ENCODE results near the gene SNAPC1. TPM values are rescaled to one million over a fixed set of nuclear protein-coding genes. Genes with fewer than 3 reads are reported as not detected.

Gene SNAPC1
- total RNA-seq, 2 experiments from 2014 or later = 4.8 to 5.0 TPM

DNA sequence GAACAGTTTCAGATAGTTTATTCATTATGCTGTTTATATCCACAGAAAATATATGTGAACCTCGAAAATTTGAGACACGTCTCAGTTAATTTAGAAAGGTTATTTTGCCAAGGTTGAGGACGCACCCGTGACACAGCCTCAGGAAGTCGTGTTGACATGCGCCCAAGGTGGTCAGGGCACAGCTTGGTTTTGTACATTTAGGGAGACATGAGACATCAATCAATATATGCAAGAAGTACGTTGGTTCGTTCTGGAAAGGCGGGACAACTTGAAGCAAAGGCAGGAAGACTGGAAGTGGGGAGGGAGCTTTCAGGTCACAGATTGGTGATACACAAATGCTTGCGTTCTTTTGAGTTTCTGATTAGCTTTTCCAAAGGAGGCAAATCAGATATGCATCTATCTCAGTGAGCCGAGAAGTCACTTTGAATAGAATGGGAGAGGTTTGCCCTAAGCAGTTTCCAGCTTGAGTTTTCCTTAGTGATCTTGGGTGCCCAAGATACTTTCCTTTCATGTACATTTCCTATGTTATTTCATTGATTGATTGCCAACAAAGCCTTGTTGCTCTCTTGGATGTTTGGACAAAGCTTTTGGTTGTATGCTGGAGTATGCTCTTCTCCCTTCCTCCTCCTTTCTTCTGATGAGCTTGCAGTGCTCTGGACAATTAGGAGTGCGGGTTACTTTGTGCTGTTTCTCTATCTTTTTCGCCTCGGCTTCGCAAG lies 3.2 kb downstream of the SNAPC1 start:
- H3K27me3 Mint-ChIP-seq = no peaks in the 10 kb centered on the region
- H3K4me3 Mint-ChIP-seq = peak overlapping the region; percentile 9
- ChIA-PET POLR2A (interaction anchor here (1.5 kb wide), 1 partner anchor 485 kb away, joined by 3 read pairs; no protein-coding TSS in a partner anchor), CTCF (no interaction called here)
- Histone ChIP-seq H3K4me1 (ENCODE audit: insufficient read depth, low read length) (peaks cover 23% of the 10 kb centered on the region), H3K27ac (ENCODE audit: low read depth in 1 of 2, low read length in 2 of 2) (no peak overlapping the region), H3K36me3 (ENCODE audit: insufficient read depth, low read length) (peaks cover 8% of the 10 kb centered on the region), H3K9me3 (ENCODE audit: control insufficient read depth in 1 of 2, insufficient read depth in 1 of 2, low read length in 2 of 2) (no peaks in the 10 kb centered on the region), H3K4me3 (ENCODE audit: low read length) (no peak overlapping the region), H3K27me3 (ENCODE audit: control insufficient read depth in 1 of 2, insufficient read depth in 2 of 2, low read length in 2 of 2) (no peaks in the 10 kb centered on the region)
- DNase-seq = no peak
- no peaks in the 10 kb centered on the region for H3K9me3 Mint-ChIP-seq
- no peak overlapping the region for H3K27ac Mint-ChIP-seq
- no peak for TF ChIP-seq CTCF (IDR thresholded peaks at IDR 0.05)
- H3K36me3 Mint-ChIP-seq (ENCODE audit: low read depth) = peaks cover 49% of the 10 kb centered on the region
- ATAC-seq (ENCODE audit: poor library complexity) = no peak
- H3K4me1 Mint-ChIP-seq (ENCODE audit: low read depth) = peaks cover 54% of the 10 kb centered on the region
- intact Hi-C loops (cut with DNase I, micrococcal nuclease) = no loop called here

DNA sequence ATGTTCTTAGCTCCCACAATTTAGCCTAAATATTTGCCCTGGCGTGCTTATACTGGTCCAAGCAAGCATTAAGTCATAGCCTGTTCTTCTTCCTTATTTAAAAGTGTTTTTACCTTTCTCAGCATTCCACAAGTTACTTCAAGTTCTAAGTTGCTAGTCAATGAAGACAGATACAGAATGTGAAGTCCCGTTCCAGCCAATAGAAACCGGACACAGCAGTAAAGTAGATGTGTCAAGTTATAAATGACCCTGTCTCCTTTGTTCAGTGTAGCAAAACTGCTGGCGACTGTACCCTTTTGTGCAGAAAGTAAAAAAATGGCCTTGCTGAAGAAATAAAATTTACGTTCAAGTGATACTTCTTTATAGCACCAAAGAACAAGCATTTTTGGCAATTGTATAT lies 3.9 kb downstream of the SNAPC1 start:
- no peaks in the 10 kb centered on the region for H3K27me3 ChIP-seq (ENCODE audit: control insufficient read depth in 1 of 2, insufficient read depth in 2 of 2, low read length in 2 of 2)
- intact Hi-C loops (cut with DNase I, micrococcal nuclease) = no loop called here
- peaks cover 12% of the 10 kb centered on the region for H3K36me3 ChIP-seq (ENCODE audit: insufficient read depth, low read length)
- H3K4me3 ChIP-seq (ENCODE audit: low read length) = no peak overlapping the region
- Mint-ChIP-seq H3K4me3 (no peak overlapping the region), H3K9me3 (no peaks in the 10 kb centered on the region), H3K36me3 (ENCODE audit: low read depth) (peaks cover 57% of the 10 kb centered on the region), H3K27ac (no peak overlapping the region), H3K4me1 (ENCODE audit: low read depth) (peaks cover 54% of the 10 kb centered on the region), H3K27me3 (no peaks in the 10 kb centered on the region)
- TF ChIP-seq CTCF (IDR thresholded peaks at IDR 0.05) = no peak
- DNase-seq (no peak), ATAC-seq (ENCODE audit: poor library complexity) (no peak)
- CTCF ChIA-PET = no interaction called here
- no peak overlapping the region for H3K27ac ChIP-seq (ENCODE audit: low read depth in 1 of 2, low read length in 2 of 2)
- H3K9me3 ChIP-seq (ENCODE audit: control insufficient read depth in 1 of 2, insufficient read depth in 1 of 2, low read length in 2 of 2) = no peaks in the 10 kb centered on the region
- POLR2A ChIA-PET = interaction anchor here (1.5 kb wide), 1 partner anchor 486 kb away, joined by 3 read pairs; no protein-coding TSS in a partner anchor
- peaks cover 23% of the 10 kb centered on the region for H3K4me1 ChIP-seq (ENCODE audit: insufficient read depth, low read length)

- peaks cover 65% of the 10 kb centered on the region for H3K36me3 Mint-ChIP-seq (ENCODE audit: low read depth)
- H3K4me1 ChIP-seq (ENCODE audit: insufficient read depth, low read length) = peaks cover 7% of the 10 kb centered on the region
- no peaks in the 10 kb centered on the region for H3K27me3 ChIP-seq (ENCODE audit: control insufficient read depth in 1 of 2, insufficient read depth in 2 of 2, low read length in 2 of 2)
- no peak overlapping the region for H3K27ac Mint-ChIP-seq
- intact Hi-C loops (cut with DNase I, micrococcal nuclease) = no loop called here
- no peak overlapping the region for H3K27ac ChIP-seq (ENCODE audit: low read depth in 1 of 2, low read length in 2 of 2)
- DNase-seq (no peak), ATAC-seq (ENCODE audit: poor library complexity) (no peak)
- no peak overlapping the region for H3K4me3 ChIP-seq (ENCODE audit: low read length)
- no peaks in the 10 kb centered on the region for H3K27me3 Mint-ChIP-seq
- peaks cover 21% of the 10 kb centered on the region for H3K36me3 ChIP-seq (ENCODE audit: insufficient read depth, low read length)
- TF ChIP-seq CTCF (IDR thresholded peaks at IDR 0.05) = no peak
- H3K9me3 Mint-ChIP-seq = no peaks in the 10 kb centered on the region
- H3K4me1 Mint-ChIP-seq (ENCODE audit: low read depth) = peaks cover 35% of the 10 kb centered on the region
- CTCF ChIA-PET = interaction anchor here (1.0 kb wide), 1 partner anchor 70 kb away, joined by 3 read pairs; no protein-coding TSS in a partner anchor
- H3K9me3 ChIP-seq (ENCODE audit: control insufficient read depth in 1 of 2, insufficient read depth in 1 of 2, low read length in 2 of 2) = no peaks in the 10 kb centered on the region
- POLR2A ChIA-PET = no interaction called here
- H3K4me3 Mint-ChIP-seq = no peak overlapping the region
These were observed 6.0 kb downstream of the SNAPC1 start for GRCh38 chr14:61768240-61768639.

Data from CD4-positive, alpha-beta T cell (primary cell).